ENCODE data around the gene SCYL3. TPM values are rescaled to one million over a fixed set of nuclear protein-coding genes. Genes with fewer than 3 reads are reported as not detected.

The SCYL3 gene
- total and polyA plus RNA-seq, 2 experiments from 2014 or later, result 2.2 to 6.8 TPM

DNA sequence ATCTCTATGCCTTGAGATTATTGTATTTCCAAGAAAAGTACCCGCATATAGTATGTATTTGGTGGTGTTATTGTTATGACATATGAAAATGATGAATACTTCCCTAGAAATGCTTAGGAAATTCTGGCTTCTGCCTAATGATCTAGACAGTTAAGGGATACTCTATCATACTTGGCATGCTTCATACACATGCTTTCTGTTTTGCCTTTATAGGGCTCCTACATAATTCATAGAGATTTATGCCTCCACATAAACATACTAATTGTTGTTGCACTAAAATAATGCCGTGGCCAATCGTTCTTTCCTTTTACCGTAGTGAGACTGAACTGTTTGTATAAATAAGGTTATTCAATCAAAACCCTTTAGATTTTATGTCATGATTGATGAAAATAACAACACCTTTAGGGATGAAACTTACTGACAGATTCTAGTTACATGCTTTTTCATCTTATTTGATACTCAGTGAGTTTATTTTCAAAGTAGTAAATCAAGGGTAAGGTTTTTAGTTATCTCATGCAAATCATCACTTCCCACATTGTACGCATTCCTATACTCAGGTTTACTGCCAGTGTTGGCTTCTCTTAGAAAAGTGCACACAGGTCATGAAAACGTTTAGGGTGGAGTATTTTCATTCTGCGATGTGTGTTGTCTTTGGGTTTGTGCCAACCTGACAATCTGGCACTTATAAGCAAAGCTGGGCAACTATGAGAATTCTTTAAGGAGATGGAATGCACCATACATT, 40.5 kb upstream of the SCYL3 start:
- H3K4me2 ChIP-seq, result no peak overlapping the region
- Mint-ChIP-seq H3K27me3 (ENCODE audit: insufficient read depth, low read depth, poor library complexity) (no peaks in the 10 kb centered on the region), H3K4me1 (no peaks in the 10 kb centered on the region), H3K36me3 (ENCODE audit: low read depth) (no peaks in the 10 kb centered on the region), H3K4me3 (no peak overlapping the region), H3K27ac (no peak overlapping the region), H3K9me3 (no peaks in the 10 kb centered on the region)
- no peaks in the 10 kb centered on the region for H3K36me3 ChIP-seq (ENCODE audit: insufficient read depth)
- H3K27ac ChIP-seq (ENCODE audit: low read depth), result no peak overlapping the region
- no peaks in the 10 kb centered on the region for H3K4me1 ChIP-seq (ENCODE audit: insufficient read depth)
- H3K9me2 ChIP-seq (ENCODE audit: insufficient read depth), result no peaks in the 10 kb centered on the region
- H3F3A ChIP-seq (replicated peaks; ENCODE audit: low read depth), result no peaks in the 10 kb centered on the region
- ATAC-seq, result no peak
- no peaks in the 10 kb centered on the region for H4K20me1 ChIP-seq (replicated peaks; ENCODE audit: insufficient read depth)
- no peaks in the 10 kb centered on the region for H3K79me2 ChIP-seq (replicated peaks; ENCODE audit: insufficient read depth)
- DNase-seq (ENCODE audit: low spot score), result no peak
- TF ChIP-seq ETS1 (IDR thresholded peaks at IDR 0.05), result no peak
- TF ChIP-seq JUNB (IDR thresholded peaks at IDR 0.05; ENCODE audit: unreplicated experiment), result no peak
- TF ChIP-seq REST (IDR thresholded peaks at IDR 0.05; ENCODE audit: unreplicated experiment), result no peak
- no peak for TF ChIP-seq EZH2 (IDR thresholded peaks at IDR 0.05; ENCODE audit: low read depth, unreplicated experiment)
- TF ChIP-seq CREB1 (CRISPR knock-in tag; IDR thresholded peaks at IDR 0.05; ENCODE audit: low read depth), result no peak
- TF ChIP-seq POLR2AphosphoS5 (IDR thresholded peaks at IDR 0.05; ENCODE audit: low read depth), result no peak
- TF ChIP-seq ZNF331 (CRISPR knock-in tag; IDR thresholded peaks at IDR 0.05; ENCODE audit: low read depth), result no peak
- TF ChIP-seq, protein P1, sequence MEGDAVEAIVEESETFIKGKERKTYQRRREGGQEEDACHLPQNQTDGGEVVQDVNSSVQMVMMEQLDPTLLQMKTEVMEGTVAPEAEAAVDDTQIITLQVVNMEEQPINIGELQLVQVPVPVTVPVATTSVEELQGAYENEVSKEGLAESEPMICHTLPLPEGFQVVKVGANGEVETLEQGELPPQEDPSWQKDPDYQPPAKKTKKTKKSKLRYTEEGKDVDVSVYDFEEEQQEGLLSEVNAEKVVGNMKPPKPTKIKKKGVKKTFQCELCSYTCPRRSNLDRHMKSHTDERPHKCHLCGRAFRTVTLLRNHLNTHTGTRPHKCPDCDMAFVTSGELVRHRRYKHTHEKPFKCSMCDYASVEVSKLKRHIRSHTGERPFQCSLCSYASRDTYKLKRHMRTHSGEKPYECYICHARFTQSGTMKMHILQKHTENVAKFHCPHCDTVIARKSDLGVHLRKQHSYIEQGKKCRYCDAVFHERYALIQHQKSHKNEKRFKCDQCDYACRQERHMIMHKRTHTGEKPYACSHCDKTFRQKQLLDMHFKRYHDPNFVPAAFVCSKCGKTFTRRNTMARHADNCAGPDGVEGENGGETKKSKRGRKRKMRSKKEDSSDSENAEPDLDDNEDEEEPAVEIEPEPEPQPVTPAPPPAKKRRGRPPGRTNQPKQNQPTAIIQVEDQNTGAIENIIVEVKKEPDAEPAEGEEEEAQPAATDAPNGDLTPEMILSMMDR (conservative IDR thresholded peaks at IDR 0.05; ENCODE audit: low read depth in 2 of 2), result no peak
- TF ChIP-seq, protein P2, sequence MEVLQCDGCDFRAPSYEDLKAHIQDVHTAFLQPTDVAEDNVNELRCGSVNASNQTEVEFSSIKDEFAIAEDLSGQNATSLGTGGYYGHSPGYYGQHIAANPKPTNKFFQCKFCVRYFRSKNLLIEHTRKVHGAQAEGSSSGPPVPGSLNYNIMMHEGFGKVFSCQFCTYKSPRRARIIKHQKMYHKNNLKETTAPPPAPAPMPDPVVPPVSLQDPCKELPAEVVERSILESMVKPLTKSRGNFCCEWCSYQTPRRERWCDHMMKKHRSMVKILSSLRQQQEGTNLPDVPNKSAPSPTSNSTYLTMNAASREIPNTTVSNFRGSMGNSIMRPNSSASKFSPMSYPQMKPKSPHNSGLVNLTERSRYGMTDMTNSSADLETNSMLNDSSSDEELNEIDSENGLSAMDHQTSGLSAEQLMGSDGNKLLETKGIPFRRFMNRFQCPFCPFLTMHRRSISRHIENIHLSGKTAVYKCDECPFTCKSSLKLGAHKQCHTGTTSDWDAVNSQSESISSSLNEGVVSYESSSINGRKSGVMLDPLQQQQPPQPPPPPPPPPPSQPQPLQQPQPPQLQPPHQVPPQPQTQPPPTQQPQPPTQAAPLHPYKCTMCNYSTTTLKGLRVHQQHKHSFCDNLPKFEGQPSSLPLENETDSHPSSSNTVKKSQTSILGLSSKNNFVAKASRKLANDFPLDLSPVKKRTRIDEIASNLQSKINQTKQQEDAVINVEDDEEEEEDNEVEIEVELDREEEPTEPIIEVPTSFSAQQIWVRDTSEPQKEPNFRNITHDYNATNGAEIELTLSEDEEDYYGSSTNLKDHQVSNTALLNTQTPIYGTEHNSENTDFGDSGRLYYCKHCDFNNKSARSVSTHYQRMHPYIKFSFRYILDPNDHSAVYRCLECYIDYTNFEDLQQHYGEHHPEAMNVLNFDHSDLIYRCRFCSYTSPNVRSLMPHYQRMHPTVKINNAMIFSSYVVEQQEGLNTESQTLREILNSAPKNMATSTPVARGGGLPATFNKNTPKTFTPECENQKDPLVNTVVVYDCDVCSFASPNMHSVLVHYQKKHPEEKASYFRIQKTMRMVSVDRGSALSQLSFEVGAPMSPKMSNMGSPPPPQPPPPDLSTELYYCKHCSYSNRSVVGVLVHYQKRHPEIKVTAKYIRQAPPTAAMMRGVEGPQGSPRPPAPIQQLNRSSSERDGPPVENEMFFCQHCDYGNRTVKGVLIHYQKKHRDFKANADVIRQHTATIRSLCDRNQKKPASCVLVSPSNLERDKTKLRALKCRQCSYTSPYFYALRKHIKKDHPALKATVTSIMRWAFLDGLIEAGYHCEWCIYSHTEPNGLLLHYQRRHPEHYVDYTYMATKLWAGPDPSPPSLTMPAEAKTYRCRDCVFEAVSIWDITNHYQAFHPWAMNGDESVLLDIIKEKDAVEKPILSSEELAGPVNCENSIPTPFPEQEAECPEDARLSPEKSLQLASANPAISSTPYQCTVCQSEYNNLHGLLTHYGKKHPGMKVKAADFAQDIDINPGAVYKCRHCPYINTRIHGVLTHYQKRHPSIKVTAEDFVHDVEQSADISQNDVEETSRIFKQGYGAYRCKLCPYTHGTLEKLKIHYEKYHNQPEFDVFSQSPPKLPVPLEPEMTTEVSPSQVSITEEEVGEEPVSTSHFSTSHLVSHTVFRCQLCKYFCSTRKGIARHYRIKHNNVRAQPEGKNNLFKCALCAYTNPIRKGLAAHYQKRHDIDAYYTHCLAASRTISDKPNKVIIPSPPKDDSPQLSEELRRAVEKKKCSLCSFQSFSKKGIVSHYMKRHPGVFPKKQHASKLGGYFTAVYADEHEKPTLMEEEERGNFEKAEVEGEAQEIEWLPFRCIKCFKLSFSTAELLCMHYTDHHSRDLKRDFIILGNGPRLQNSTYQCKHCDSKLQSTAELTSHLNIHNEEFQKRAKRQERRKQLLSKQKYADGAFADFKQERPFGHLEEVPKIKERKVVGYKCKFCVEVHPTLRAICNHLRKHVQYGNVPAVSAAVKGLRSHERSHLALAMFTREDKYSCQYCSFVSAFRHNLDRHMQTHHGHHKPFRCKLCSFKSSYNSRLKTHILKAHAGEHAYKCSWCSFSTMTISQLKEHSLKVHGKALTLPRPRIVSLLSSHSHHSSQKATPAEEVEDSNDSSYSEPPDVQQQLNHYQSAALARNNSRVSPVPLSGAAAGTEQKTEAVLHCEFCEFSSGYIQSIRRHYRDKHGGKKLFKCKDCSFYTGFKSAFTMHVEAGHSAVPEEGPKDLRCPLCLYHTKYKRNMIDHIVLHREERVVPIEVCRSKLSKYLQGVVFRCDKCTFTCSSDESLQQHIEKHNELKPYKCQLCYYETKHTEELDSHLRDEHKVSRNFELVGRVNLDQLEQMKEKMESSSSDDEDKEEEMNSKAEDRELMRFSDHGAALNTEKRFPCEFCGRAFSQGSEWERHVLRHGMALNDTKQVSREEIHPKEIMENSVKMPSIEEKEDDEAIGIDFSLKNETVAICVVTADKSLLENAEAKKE (CRISPR knock-in tag; IDR thresholded peaks at IDR 0.05), result no peak
- TF ChIP-seq NANOG (IDR thresholded peaks at IDR 0.05; ENCODE audit: borderline replicate concordance), result no peak
- no peak for TF ChIP-seq EZH2phosphoT487 (IDR thresholded peaks at IDR 0.05; ENCODE audit: unreplicated experiment)
- TF ChIP-seq ZNF114 (CRISPR knock-in tag; IDR thresholded peaks at IDR 0.05), result no peak
- TF ChIP-seq STAT1 (IDR thresholded peaks at IDR 0.05; ENCODE audit: unreplicated experiment), result no peak
- no peaks in the 10 kb centered on the region for H3K27me3 ChIP-seq (ENCODE audit: insufficient read depth)
- no peak overlapping the region for H2AFZ ChIP-seq
- no peak overlapping the region for H3K4me3 ChIP-seq
